KMS-11 (cell line): Measurements from ENCODE around the gene APOL4.

ENCODE experiments used
- H2AFZ ChIP-seq: fragments of 200-600 bp; sonication (generic); 2 replicates; pipeline ENCODE4 v1.6.1; 2016; ENCODE audit warnings: antibody characterized with exemption, mixed run types, low read depth
- H3K27ac ChIP-seq: fragments of 200-600 bp; sonication (generic); 2 replicates; pipeline ENCODE4 v1.6.1; 2016; ENCODE audit warnings: mild to moderate bottlenecking, mixed run types
- H3K27me3 ChIP-seq: fragments of 200-600 bp; sonication (generic); 2 replicates; pipeline ENCODE4 v1.6.1; 2017; ENCODE audit warnings: mild to moderate bottlenecking, low read depth, mixed run types, moderate library complexity; ENCODE audit not compliant: insufficient read depth
- H3K36me3 ChIP-seq: fragments of 200-600 bp; sonication (generic); 2 replicates; pipeline ENCODE4 v1.6.1; 2017; ENCODE audit warnings: mild to moderate bottlenecking, mixed run types; ENCODE audit not compliant: insufficient read depth
- H3K4me1 ChIP-seq: fragments of 200-600 bp; sonication (generic); 2 replicates; pipeline ENCODE4 v1.6.1; 2016; ENCODE audit warnings: mild to moderate bottlenecking, low read depth, mixed run types; ENCODE audit not compliant: poor library complexity, severe bottlenecking
- H3K4me2 ChIP-seq: fragments of 200-600 bp; sonication (generic); 2 replicates; pipeline ENCODE4 v1.7.0; 2016; ENCODE audit warnings: mild to moderate bottlenecking, mixed run types
- H3K4me3 ChIP-seq: fragments of 200-600 bp; sonication (generic); IDR thresholded peaks from 2 replicates; pipeline ENCODE4 v1.6.1; 2017; ENCODE audit warnings: low read depth, low read length, mixed read lengths; ENCODE audit not compliant: insufficient read depth
- H3K79me2 ChIP-seq: fragments of 200-600 bp; sonication (generic); 2 replicates; pipeline ENCODE4 v1.6.1; 2016; ENCODE audit warnings: low read depth, mixed run types; ENCODE audit not compliant: insufficient read depth
- H3K9ac ChIP-seq: fragments of 200-600 bp; sonication (generic); 2 replicates; pipeline ENCODE4 v1.6.1; 2016; ENCODE audit warnings: mild to moderate bottlenecking, mixed run types
- H4K20me1 ChIP-seq: fragments of 200-600 bp; sonication (generic); 2 replicates; pipeline ENCODE4 v1.6.1; 2016; ENCODE audit warnings: mild to moderate bottlenecking, mixed run types; ENCODE audit not compliant: insufficient read depth
- CTCF ChIP-seq: fragments of 200-600 bp; sonication (generic); conservative IDR thresholded peaks from 2 replicates; pipeline ENCODE4 v1.6.1; 2017; ENCODE audit warnings: low read depth, mild to moderate bottlenecking, antibody characterized with exemption, low read length, moderate library complexity, mixed read lengths

Gene APOL4

GRCh38 chr22:36148411-36148810, 53.2 kb downstream of the APOL4 start:
- no peak overlapping the region for H2AFZ ChIP-seq
- no peak overlapping the region for H3K4me3 ChIP-seq
- no peaks in the 10 kb centered on the region for H3K36me3 ChIP-seq
- no peak overlapping the region for H3K4me2 ChIP-seq
- no peak for TF ChIP-seq CTCF
- no peaks in the 10 kb centered on the region for H3K4me1 ChIP-seq
- no peaks in the 10 kb centered on the region for H3K79me2 ChIP-seq
- no peaks in the 10 kb centered on the region for H3K27me3 ChIP-seq
- no peak overlapping the region for H3K9ac ChIP-seq
- H3K27ac ChIP-seq: no peak overlapping the region
- H4K20me1 ChIP-seq: no peaks in the 10 kb centered on the region

- Histone ChIP-seq H3K79me2 (no peaks in the 10 kb centered on the region), H3K4me1 (no peaks in the 10 kb centered on the region), H3K27me3 (no peaks in the 10 kb centered on the region), H3K36me3 (no peaks in the 10 kb centered on the region), H3K9ac (no peak overlapping the region), H3K4me3 (no peak overlapping the region), H3K27ac (no peak overlapping the region), H3K4me2 (no peak overlapping the region), H2AFZ (no peak overlapping the region), H4K20me1 (no peaks in the 10 kb centered on the region)
- no peak for TF ChIP-seq CTCF
Observed at GRCh38 chr22:36147196-36147791, 54.3 kb downstream of the APOL4 start.

- H2AFZ ChIP-seq: no peak overlapping the region
- H3K27ac ChIP-seq: no peak overlapping the region
- no peaks in the 10 kb centered on the region for H3K36me3 ChIP-seq
- no peaks in the 10 kb centered on the region for H4K20me1 ChIP-seq
- H3K4me2 ChIP-seq: no peak overlapping the region
- H3K4me3 ChIP-seq: no peak overlapping the region
- TF ChIP-seq CTCF: no peak
- H3K27me3 ChIP-seq: no peaks in the 10 kb centered on the region
- H3K79me2 ChIP-seq: no peaks in the 10 kb centered on the region
- H3K4me1 ChIP-seq: no peaks in the 10 kb centered on the region
- H3K9ac ChIP-seq: no peak overlapping the region
Observed at GRCh38 chr22:36145881-36146280, 55.7 kb downstream of the APOL4 start.

- H3K4me3 ChIP-seq: no peak overlapping the region
- peak; percentile 67 for TF ChIP-seq CTCF
- H2AFZ ChIP-seq: no peak overlapping the region
Observed at GRCh38 chr22:36144886-36145541, 56.6 kb downstream of the APOL4 start.

More at GRCh38 chr22:36144886-36145541, 56.6 kb downstream of the APOL4 start:
- no peaks in the 10 kb centered on the region for H3K27me3 ChIP-seq
- H3K36me3 ChIP-seq: no peaks in the 10 kb centered on the region
- H3K4me2 ChIP-seq: no peak overlapping the region
- H3K9ac ChIP-seq: no peak overlapping the region
- H3K4me1 ChIP-seq: no peaks in the 10 kb centered on the region
- no peaks in the 10 kb centered on the region for H4K20me1 ChIP-seq
- no peaks in the 10 kb centered on the region for H3K79me2 ChIP-seq
- no peak overlapping the region for H3K27ac ChIP-seq
